HG02938 (cell line): Measurements from ENCODE around the gene IMP4.

Experiments used
- ATAC-seq: cut with Tn5 transposase; IDR thresholded peaks from one replicate; pipeline ENCODE4 v1.9.1; 2021; ENCODE audit warnings: mild to moderate bottlenecking, moderate library complexity; ENCODE audit not compliant: unreplicated experiment

The IMP4 gene

DNA sequence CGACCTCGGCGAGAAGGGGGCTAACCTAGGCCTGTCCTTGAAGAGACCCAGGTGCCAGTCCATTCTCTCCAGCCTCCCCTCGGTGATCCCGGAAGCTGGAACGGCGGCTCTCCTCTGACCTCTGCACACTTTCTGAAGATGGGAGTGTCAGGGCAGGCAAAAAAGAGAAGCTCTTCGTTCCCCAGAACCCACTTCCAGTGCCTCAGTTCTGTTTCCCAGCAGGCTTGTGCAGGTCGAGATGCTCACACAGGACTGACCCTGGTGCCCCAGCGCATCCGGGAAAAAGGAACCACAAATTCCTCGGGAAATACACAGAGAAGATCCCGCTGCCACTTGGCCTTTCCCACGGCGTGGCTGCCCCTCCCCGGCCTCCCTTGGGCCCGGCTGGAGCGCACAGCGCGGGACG, 12.5 kb downstream of the IMP4 start:
- no peak for ATAC-seq

DNA sequence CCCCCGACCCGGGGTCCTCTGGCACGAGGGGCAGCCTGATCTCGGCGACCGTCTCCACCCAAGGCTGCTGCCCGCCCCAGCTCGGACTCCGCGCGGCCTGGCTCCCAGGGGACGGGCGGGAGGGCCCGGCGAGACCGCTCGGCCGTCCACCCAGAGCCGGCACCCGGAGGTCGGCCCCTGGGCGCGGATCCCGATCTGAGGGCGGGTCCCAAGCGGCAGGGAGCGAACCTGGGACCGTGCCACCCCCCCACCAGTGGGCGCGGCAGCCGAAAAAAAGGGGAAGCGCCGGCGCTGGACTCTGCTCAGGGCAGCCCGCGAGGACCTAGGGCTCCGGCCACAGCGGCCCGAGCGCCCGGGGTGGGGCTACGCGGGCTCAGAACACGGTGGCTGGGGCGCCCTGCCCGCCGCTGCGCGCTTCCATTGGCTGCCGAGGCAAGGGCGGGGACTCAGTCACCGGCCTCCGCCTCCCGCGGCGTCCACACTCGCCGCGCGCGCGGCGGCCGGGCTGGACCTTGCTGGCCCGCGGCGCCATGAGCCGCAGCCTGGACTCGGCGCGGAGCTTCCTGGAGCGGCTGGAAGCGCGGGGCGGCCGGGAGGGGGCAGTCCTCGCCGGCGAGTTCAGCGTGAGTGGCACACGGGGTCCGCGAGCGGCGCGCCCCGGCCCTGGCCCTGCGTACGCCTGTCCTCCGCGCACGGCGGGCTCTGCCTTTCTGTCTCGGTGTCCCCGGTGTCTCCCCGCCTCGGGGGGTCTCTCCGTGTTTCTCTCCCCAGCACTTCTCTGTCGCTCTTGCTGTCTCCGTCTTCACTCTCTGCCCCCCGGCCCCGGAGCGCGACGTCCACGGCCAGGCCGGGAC, 13.1 kb downstream of the IMP4 start, which contains the start of gene PTPN18:
TSS of gene PTPN18 (plus strand) at position 479 of the 854 bp plus-strand sequence. CDS start at position 531, 52 bp downstream.
- peak; percentile 90 for ATAC-seq

DNA sequence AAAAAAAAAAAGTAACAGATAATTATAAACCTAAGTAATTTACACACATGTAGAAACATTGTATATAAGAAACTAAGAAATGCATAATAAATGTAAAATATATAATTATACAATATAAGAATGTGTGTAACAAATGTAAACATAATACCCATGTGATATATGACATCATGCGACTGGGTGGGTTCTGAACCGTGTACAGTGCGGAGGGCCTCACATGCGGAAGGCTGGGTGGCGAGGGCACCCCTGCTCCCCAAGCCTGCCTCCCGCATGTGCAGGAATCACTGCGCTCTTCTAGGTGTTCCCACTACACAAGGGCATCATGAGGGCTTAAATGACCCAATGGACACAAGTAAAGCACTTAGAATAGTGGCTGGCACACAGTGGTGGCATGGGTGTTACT, 15.2 kb downstream of the IMP4 start:
- ATAC-seq: no peak

DNA sequence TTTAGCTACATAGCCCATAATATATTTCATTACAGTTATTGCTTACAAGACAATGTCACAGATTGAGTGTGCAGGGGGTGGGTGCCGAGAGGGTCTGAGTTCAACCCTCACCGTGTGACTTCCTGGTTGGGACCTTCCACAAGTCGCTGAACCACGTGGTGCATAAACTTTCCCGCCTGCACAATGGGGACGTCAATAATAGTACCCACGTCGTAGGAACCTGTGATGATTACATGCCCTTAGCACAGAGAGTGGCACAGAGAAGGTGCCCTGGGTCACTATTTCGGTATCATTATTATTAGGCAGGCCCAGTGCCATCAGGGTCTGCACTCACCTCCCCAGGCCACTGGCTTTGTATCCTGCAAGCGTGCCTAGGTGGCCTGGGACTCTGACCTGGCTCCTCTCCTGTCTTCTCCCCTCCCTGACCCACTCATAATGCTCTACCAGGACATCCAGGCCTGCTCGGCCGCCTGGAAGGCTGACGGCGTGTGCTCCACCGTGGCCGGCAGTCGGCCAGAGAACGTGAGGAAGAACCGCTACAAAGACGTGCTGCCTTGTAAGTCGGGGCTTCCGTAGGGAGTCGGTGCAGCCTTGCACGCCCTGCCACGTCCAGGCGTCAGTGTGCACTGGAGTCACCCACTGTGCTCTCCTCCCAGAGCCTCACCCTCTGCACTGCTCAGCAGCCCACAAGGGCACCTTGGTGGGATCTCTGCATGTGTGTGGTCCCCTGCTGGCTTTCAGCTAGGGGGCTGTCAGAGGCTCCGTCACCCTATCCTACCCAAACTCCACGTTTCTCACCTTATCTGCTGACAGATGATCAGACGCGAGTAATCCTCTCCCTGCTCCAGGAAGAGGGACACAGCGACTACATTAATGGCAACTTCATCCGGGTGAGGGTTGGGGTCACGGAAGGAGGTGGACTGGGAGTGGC, 16.0 kb downstream of the IMP4 start:
- no peak for ATAC-seq

DNA sequence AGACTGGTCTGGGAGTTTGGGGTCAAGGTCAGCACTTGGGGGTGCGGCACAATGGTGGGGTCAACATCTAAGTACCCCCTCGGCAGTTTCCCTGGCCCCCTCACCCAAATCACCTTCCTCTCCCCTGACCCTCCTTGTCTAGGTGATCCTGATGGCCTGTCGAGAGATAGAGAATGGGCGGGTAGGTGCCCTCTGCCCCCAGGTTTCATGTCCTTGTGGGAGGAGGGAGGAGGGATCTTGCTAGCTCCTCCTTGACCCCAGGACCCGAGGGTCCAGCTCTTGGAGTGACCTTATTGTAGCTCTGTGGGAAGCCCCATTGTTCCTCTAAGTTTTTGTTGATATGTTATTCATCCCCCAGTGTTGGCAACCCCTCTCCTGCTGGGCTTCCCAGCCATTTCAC, 16.8 kb downstream of the IMP4 start:
- no peak for ATAC-seq

DNA sequence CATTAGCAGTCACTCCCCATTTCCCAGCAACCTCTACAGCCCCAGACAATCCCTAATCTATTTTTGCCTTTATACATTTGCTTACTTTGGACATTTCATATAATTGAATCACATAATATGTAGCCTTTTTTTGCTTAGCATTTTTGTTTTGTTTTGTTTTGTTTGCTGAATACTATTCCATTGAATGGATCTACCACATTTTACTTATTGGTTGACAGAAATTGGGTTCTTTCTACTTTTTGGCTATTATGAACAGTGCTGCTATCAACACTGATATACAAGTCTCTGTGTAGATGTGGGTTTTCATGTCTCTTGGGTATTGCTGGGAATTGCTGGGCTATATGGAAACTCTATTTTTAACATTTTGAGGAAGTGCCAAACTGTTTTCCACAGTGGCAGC, 20.8 kb downstream of the IMP4 start:
- ATAC-seq: no peak

DNA sequence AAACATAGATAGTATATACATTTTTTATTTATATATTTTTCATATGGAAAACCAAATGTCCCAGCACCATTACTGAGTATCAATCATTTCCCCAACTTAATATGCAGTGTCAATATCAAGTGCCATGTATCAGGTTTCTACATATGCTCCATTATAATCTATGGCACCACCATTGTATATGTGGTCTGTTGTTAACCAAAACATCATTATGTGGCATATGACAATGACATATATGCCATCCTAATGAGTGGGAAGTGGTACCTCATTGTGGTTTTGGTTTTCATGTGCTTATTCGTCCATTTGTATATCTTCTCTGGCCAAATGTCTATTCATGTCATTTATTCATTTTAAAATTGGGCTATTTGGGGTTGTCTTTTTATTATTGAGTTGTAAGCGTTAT, 22.4 kb downstream of the IMP4 start:
- ATAC-seq: no peak

DNA sequence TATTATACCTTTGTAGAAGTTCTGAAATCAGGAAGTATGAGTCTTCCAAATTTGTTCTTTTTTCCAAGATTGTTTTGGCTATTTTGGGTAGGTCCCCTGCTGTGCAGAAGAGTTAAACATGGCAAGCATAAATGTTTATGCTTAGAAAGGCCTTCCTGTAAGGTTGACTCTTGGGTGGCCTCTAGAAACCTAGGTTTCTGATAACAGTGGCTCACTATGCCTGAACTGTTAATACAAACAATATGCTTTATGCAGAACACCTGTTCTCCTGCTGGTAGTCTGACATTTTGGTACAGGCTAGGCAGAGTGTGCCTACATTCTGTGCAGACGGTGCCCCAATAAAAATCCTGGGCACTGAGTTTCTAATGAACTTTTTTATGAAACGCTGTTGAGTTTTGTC, 23.3 kb downstream of the IMP4 start:
- ATAC-seq: no peak

DNA sequence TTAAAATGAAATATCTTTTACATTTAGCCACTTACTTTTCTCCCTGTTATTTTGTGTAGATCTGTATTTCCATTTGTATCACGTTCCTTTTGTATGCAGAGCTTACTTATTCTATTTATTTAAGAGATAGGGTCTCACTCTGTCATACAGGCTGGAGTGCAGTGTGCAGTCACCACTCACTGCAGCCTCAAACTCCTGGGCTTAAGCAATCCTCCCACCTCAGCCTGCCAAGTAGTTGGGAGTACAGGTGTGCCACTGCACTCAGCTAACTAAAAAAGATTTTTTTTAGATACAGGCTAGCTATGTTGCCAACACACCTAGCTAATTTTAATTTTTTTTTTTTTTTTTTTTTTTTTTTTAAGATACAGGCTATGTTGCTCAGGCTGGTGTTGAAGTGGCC, 24.0 kb downstream of the IMP4 start:
- no peak for ATAC-seq

DNA sequence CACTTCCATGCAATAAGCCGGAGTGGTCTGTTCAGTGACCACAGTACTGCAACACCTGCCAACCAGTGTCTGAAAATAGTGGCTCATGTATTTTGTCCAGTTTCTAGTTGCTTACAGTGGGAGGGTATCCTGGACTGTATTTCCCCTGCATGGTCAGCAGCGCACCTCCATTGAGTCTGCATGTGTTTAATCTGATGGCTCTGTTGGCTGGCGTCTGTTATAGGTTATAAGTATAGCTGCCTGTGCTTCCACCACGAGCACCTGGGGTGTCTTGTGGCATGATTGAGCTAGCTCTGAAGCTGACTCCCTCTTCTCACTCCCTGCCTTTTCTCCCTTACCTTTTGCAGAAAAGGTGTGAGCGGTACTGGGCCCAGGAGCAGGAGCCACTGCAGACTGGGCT, 26.1 kb downstream of the IMP4 start:
- ATAC-seq: no peak

DNA sequence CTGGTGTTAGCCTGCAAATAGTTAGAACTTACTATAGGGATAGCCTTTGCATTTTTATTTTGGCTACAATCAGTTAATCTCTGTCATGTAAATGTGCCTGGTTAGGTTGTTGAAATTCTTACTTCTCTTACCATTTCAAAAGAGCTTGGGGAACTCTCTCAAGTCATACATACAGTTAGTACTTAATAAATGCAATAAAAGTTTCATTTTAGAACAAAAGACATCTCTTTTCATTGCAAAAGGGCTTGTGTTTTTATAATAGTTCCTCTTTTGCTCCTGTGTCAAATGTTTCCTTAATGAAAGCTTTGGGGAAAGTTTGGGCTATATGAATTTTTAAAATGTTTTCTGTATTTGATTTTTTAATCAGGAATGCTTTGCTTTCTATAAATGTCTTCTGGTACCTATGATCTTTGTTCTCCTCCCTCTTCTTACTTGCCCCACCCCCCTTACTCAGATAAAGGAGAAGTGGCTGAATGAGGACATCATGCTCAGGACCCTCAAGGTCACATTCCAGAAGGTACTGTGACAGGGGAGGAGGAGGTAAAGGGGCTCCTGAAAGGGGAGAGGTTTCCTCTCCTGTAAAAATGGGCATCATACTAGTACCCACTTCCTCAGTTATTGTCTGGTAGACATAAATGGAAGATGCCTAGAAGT, 26.7 kb downstream of the IMP4 start:
- no peak for ATAC-seq

DNA sequence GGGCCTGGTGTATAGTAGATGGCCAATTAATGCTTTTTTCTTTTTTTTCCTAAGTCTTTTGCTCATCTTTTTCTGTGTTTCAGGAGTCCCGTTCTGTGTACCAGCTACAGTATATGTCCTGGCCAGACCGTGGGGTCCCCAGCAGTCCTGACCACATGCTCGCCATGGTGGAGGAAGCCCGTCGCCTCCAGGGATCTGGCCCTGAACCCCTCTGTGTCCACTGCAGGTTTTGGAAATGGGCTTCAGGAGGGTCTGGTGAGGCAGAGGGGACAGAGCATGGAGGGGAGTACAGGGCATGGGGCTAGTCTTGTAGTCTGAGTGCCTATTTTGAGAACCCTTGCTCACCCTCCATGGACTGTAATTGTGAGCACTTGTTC, 27.3 kb downstream of the IMP4 start:
- ATAC-seq: no peak

DNA sequence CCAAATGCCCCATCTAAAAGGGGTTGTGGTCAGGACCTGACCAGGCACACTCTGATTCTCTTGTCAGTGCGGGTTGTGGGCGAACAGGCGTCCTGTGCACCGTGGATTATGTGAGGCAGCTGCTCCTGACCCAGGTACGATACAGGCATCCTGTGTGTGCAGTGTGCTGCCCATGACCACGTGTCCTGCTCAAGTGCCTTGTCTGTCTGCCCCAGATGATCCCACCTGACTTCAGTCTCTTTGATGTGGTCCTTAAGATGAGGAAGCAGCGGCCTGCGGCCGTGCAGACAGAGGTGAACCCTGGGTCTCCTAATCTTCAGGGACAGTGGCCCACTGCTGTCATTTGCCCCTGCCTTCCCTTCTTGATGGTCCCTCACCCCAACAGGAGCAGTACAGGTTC, 27.8 kb downstream of the IMP4 start:
- no peak for ATAC-seq

DNA sequence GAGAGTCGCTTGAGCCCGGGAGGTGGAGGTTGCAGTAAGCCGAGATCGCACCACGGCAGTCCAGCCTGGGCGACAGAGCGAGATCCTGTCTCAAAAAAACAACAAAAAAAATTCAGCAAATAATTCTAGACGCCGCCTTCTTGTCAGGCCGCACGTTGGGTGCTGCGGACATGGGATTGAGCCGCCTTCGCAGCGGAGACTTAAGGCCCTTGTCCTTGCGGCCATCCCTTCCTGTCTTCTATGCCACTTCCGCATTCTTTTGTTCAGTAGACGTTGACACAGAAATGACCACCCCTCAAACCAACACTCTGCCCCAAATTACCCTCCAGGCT, 29.0 kb downstream of the IMP4 start:
- peak; percentile 33 for ATAC-seq

DNA sequence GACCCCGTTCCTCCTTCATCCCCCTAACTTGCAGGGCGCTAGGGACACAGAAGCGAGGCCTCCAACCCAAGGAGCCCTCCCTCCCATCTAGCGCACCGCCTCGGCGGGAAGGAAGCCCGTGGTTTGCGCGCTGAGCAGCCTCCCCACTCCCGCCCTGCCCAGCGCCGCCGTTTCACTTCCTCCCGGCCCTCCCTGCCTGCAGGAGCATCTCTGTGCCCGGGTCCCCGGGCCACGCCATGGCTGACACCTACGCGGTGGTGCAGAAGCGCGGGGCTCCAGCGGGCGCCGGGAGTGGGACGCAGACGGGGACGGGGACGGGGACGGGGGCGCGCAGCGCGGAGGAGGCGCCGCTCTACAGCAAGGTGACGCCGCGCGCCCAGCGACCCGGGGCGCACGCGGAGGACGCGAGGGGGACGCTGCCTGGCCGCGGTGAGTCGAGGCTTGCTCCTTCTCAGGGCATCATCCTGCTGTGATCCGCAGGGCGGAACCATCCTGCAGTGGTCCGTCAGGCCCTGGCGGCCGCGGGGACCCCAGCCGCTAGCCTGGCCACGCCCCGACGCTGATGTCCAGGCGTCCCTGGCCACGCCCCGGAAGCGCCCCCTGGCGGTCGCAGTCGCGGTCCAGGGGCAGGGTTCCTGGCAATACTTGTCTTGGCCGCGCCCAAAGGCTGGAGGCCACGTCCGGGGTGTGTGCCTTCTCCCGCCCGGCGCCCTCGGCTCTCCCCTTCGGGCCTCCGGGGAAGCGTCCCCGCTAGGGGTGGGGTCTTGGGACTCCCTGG, 29.5 kb downstream of the IMP4 start:
- ATAC-seq: peak; percentile 59

DNA sequence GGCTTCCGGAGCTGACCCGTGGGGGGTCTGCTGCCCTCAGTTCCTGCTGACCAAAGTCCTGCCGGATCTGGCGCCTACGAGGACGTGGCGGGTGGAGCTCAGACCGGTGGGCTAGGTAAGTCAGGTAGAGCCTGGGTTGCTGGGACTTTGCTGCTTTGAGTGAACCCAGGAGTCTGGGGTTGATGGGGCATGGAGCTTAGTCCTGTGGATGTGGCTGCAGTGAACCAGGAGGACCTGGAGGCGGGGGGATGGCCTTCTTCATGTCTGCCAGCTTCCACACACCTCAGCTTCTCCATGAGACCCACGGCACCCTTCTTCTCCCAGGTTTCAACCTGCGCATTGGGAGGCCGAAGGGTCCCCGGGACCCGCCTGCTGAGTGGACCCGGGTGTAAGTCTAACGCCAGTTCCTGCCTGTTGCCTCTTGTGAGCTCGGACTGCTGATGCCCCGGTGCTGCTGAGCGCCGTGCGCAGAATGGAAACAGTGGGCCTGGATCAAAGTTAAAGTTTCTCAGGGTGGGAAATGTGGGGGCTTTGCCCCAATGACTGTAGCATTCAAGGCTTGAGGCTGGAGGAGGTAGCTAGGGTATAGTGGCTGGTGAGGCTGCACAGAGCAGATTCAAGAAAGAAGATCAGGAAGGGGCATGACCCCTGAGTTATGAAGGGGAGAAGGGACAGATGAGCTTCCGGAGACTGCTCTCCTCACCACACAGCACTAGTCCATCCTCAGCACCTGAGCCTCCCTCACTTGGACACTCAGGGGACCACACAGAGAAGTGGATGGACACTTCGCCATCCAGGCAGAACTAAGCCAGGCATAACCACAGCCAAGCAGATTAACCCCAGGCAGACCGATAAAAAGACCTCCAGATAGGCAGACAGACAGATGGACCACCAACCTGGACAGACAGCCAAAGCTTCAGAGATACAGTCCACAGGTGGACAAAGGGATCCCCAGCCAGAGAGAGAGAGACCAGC, 30.4 kb downstream of the IMP4 start:
- no peak for ATAC-seq

DNA sequence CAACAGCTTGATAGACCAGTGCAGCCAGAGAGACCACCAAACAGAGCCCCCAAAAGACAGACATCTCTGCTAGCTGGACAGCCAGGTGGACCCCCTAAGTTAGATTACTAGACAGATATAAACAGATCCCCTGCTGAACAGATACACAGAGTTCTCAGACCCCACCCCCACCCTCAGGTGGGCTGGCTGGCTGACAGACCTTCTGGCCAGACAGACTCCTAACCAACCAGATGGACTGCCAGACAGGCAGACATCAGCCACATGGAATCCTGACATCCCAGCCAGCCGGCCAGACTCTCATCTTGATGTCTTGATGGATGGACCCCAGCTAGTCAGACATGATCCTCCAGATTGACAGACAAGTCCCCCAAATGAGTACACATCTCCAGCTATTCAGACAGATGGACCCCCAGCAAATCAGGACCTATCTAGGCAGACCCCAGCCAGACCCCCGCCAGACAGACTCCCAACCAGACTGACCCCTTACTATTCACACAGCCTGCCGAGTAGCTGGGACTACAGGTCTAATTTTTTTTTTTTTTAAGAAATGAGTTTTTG, 31.2 kb downstream of the IMP4 start:
- no peak for ATAC-seq

DNA sequence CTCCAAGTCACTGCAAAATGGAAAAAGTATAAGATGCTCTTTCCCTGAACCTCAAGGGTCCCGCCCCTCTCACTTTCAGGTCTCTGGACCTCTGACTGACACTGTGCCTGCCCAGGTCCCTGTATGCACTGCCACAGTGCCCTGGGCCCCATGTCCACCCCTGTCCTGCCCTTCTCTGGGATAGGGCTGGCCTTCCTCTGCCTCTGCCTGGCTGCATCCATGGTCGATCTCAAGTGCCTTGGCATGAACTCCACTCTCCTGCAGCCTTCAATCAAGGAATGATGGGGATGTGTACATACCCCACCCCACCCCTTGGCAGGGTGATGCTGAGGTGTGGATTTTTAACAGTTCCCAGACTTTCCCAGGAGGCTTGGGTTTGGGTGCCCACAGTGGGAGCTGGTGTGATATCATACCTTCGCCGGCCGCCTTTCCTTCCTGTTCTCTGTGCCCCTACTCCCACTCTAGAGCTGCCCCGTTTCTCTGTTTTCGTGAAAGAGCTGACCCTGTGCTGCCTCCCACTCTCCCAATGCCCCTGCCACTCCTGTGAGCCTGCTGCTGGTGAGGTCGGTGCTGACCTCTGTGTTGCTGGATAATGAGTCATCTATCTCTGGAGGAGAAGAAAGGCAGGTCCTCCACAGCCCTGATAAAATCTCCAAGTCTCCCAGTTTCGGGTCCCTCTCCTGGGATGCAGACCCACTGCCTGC, 32.0 kb downstream of the IMP4 start:
- no peak for ATAC-seq
